Inflammatory macrophage treated with lipopolysaccharide for 4 hours (primary cell): ENCODE results near the gene RNF149.
"Not testable (repeated sequence)": the region's sequence is repeated elsewhere in the genome, so short reads cannot be mapped to it uniquely, and the experiment has no call there.

Experiments
- DNase-seq: peaks from one replicate; pipeline ENCODE4 v3.0.0-alpha.2; 2020

RNF149 gene

DNA sequence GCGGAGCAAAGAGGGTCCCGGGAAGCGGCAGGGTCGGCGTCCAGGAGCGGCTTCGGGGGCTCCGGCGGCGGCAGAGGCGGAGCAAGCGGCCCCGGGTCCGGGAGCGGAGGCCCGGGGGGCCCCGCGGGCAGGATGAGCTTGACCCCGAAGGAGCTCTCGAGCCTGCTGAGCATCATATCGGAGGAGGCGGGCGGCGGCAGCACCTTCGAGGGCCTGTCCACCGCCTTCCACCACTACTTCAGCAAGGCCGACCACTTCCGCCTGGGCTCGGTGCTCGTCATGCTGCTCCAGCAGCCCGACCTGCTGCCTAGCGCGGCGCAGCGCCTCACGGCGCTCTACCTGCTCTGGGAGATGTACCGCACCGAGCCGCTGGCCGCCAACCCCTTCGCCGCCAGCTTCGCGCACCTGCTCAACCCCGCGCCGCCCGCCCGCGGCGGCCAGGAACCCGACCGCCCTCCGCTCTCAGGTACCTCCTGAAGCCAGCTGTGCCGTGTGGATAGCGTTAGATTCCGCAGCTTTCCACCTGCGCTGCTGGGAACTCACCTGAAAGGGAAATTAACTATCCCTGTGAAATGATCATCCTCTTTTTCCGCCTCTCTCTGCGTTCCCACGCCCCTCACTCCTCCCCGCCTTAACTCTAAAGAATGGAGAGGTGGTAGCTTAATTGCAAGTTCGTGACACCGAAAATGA lies 55.3 kb downstream of the RNF149 start:
- peak; percentile 70 for DNase-seq

DNA sequence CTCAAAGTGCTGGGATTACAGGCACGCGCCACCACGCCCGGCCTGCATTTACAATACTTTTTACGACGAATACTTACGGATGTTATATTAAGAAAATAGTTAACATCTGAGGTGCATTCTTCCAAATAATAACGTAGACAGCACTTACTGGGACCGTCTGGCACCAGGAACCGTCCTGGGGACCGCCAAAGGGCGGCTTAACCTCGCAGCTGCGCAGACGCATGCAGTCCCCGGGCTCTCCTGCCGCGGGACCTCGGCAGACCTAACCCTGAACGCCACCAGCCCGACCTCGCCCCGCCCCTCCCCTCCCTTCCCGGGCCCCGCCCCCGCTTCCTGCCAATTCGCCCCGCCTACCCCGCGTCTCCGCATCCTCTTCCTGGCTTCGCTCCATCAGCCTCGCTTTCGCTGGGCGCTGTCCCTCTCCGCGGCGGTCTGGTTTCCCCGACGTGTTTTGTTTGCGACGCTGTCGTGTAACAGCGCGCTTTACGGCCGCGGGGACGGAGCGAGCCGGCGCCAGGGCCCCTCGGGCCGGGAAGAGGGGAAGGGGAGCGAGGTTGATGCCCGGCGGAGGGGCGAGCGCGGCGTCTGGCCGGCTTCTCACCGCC lies 56.0 kb downstream of the RNF149 start, which contains the start of gene CNOT11:
Gene CNOT11, plus strand, starts transcription at position 479 of the 605 bp plus-strand sequence. Its CDS starts 79 bp downstream, at position 558.
- peak; percentile 100 for DNase-seq

DNA sequence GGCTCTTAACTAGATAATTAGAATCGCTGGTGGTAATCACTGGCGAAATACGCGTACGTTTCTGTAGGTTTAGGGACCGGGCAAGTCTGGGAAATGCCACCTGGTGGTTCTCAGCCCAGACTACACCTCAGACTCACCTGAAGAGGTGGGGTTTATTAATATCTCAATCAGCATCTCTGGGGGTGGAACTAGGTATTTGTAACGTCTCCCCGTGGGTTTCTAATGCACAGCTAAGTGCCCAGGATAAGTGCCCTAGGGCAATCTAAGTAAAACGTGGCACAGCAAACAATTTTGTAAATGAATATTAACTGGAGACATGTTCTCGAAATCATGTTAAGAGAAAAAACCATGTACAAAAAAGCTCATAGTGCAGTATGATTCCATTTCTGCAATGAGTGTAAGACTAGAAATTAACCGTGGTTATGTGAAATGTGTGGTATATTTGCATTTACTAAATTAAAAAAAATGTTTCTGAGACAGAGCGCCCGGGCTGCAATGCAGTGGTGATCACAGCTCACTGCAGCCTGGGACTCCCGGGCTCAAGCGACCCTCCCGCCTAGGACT lies 56.6 kb downstream of the RNF149 start:
- DNase-seq = no peak

DNA sequence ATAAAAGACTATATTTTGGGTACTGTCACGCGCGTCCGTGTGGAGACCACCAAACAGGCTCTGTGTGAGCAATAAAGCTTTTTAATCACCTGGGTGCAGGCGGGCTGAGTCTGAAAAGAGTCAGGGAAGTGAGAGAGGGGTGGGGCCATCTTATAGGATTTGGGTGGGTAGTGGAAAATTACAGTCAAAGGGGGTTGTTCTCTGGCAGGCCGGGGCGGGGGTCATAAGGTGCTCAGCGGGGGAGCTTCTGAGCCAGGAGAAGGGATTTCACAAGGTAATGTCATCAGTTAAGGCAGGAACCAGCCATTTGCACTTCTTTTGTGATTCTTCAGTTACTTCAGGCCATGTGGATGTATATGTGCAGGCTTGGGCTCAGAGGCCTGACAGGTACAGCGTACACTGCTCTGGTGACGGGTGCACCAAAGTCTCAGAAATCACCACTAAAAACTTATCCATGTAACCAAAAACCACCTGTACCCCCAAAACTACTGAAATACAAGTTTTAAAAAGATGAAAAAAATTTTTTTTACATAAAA lies 57.2 kb downstream of the RNF149 start:
- DNase-seq = not testable (repeated sequence)

DNA sequence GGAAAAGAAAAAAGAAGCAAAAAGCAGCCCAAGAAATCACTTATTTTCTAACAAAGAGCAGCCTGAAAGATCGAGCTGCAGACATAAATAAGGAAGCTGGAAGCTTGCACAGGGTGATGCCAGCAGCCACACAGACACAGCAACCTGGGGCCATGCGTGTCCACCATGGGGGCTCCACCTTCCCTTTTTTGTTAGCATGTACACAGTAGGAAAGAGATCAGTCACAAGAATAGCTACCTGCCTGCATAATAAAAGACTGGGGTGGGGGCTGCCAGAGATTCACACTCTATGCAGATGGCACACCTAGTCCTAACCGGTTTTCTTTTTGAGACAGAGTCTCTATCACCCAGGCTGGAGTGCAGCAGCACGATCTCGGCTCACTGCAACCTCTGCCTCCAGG lies 58.7 kb downstream of the RNF149 start:
- DNase-seq = no peak

DNA sequence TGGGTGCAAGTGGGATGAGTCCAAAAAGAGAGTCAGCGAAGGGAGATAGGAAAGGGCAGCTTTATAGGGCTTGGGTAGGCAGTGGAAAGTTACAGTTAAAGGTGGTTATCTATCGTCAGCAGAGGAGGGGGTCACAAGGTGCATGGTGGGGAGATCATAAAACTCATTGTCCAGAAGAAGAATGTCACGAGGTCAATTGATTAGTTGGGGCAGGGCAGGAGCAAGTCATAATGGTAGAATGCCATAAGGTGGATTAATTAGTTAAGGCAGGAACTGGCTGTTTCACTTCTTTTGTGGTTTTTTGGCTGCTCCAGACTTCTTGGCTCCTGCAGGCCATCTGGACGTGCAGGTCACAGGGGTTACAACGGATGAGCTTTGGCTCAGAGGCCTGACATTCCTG lies 59.7 kb downstream of the RNF149 start:
- not testable (repeated sequence) for DNase-seq

DNA sequence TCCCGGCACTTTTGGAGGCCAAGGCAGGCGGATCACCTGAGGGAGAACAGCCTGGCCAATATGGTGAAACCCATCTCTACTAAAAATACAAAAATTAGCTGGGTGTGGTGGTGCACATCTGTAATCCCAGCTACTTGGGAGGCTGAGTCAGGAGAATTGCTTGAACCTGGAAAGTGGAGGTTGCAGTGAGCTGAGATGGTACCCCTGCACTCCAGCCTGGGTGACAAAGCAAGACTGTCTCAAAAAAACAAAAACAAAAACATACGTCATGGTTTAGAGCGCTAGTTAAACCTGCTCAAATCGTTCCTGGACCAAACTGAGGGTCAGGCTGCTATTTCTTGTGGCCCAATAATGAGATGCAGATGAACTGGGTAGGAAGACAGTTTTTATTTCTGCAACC lies 63.0 kb downstream of the RNF149 start:
- DNase-seq = not testable (repeated sequence)

DNA sequence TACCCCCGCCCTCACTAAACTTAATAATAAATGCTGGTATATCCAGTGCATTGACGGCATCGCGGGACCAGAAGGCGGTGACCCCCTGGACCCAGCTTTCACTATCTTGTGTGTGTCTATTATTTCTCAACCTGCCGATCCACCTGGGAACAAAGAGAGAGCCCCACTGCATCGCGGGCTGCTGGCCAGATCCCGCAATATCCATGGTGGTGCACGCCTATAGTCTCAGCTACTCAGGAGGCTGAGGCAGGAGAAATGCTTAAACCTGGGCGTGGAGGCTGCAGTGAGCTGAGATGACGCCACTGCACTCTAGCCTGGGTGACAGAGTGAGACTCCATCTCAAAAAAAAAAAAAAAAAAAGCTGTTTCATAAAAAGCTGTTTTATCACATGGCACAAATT lies 63.6 kb downstream of the RNF149 start:
- DNase-seq = not testable (repeated sequence)

DNA sequence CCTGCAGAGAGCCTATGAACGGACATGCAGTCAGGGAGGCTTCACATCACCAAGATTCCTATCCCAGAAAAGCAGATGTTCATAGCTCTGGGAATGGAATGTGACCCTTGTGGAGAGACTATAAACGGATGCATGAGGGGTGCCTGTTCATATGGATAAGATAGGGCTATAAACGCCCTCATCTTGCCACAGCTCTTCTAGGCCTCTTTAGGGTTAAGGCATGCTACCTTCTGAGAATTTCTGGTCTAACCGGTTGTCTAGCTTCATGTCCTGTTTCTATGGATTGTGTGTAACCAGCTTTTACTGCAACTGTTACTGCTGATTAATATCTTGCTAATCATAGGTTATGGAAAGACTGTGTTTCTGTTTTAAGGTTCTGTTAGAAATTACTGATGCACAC lies 64.1 kb downstream of the RNF149 start:
- DNase-seq = not testable (repeated sequence)

DNA sequence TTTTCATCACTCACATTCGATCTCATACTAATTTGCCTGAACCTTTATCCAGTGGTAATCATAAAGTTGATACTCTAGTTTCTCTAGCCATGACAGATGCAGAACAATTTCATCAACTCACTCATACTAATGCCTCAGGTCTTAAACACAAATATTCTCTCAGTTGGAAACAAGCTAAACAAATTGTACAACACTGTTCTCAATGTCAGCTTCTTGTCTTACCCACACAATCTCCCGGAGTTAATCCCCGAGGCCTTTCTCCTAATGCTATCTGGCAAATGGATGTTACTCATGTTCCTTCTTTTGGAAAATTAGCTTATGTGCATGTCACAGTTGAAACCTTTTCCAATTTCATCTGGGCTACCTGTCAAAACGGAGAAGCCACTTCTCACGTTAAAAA lies 67.3 kb downstream of the RNF149 start:
- no peak for DNase-seq

DNA sequence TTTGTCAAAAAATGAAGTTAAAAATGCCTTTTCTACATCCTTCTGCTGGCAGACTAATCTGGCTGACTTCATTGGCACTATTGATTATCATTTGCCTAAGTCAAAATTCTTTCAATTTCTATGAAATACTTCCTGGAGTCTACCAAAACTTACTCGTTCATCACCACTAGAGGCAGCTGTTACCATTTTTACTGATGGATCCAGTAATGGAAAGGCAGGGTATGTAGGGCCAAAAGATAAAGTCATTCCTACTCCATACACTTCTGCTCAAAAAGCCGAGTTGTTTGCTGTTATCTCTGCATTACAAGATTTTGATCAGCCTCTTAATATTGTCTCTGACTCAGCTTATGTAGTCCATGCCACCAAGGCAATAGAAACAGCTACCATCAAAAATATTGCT lies 67.8 kb downstream of the RNF149 start:
- peak; percentile 31 for DNase-seq

DNA sequence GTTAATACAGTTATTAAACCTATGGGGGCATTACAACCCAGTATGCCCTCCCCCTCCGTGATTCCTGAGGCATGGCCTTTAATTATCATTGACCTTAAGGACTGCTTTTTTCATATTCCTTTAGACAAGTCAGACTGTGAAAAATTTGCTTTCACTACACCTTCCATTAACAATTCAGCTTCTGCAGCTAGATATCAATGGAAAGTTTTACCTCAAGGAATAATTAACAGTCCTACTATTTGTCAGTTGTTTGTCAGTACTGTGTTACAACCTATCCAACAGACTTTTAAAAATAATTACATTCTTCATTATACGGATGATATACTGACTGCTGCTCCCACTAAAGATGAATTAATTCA lies 68.8 kb downstream of the RNF149 start:
- DNase-seq = not testable (repeated sequence)

DNA sequence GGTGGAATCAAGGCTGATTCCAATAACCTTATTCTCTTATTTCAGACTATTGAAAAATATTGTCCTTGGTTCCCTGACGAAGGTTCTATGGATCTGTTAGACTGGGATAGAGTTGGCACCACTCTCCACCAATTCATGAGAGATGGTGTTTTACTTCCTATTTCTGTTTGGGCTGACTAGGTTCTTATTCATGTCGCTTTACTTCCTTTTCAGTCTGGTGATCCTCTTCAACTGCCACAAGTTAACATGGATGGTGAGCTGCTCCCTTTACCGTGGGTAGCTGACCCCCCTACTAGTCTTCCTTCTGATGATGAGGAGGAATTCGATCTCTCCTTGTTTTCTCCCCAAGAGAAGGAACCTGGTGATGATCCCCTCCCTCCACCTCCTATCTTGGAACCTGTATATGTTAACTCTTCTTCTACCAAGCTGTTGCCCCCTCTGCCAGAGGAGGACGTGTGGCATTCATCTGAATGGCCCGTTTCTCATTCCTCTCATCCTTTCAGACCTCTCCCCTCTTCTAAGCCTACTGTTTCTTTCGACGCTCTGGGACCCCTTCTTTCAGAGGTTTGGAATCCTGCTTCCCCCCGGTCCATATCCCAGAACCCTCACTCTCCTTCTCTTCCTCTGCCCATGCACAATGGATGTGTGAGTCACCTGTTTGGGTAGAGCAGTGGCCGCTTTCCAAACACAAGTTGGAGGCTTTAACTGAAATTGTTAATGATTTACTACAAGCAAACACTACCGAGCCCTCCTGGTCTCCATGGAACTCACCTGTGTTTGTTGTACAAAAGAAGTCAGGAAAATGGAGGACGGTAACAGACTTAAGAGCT lies 69.4 kb downstream of the RNF149 start:
- DNase-seq = peak; percentile 49

DNA sequence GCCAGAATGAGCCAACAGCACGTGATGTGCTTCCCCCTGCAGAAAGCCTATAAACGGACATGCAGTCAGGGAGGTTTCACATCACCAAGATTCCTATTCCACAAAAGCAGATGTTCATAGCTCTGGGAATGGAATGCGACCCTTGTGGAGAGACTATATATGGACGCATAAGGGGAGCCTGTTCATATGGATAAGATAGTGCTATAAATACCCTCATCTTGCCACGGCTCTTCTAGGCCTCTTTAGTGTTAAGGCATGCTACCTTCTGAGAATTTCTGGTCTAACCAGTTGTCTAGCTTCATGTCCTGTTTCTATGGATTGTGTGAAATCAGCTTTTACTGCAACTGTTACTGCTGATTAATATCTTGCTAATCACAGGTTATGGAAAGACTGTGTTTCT lies 70.6 kb downstream of the RNF149 start:
- DNase-seq = not testable (repeated sequence)

DNA sequence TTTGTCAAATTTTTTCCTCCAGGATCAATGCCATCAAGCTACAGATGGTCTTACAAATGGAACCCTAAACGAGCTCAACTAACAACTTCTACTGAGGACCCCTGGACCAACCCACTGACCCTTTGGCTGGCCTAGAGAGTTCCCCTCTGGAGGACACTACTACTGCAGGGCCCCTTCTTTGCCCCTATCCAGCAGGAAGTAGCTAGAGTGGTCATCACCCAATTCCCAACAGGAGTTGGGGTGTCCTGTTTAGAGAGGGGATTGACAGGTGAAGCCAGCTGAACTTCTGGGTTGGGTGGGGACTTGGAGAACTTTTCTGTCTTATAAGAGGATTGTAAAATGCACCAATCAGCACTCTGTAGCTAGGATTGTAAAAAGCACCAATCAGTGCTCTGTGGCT lies 72.5 kb downstream of the RNF149 start:
- not testable (repeated sequence) for DNase-seq

DNA sequence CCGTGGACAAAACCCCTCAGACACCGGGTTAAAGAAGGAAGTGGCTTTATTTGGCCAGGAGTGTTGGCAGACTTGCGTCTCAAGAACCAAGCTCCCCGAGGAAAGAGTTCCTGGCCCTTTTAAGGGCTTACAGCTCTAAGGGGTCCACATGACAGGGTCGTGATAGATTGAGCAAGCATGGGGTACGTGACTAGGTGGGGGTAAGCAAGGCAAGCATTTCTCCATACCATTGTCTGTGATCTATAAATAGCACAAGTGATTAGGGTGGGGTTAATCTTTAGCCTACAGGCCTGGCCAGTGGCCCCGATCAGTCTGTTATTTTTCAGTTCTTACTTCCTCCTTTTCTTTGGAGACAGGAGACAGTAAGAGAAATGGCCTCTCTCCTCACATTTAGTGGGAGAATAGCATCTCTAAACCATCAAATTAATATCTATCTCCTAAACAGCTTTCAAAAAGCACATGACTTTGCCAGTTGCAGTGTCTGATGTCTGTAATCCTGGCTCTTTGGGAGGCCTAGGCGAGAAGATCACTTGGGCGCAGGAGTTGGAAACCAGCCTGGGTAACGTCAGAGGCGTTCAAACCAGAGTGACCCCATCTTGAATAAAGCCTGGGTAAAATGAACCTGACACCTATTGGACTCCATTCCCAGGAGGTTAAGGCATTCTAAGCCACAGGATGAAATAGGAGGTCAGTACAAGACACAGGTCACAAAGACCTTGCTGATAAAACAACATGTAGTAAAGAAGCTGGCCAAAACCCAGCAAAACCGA lies 74.1 kb downstream of the RNF149 start:
- DNase-seq = no peak

DNA sequence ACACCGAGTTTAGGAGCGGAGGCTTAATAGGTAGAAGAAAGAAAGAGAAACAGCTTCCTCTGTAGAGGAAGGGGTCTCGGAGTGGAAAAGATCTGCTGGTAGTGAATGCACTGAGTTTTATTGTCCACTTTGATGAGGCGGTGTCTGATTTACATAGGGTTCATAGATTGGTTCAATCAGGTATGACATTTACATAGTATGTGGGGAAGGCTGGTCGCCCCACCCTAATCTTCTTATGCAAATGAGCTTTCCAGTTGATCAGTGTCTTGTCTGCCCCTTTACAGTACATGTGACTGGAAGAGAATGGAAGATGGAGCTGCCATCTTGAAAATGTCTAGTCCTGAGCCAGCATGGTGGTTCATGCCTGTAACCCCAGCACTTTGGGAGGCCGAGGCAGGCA lies 75.7 kb downstream of the RNF149 start:
- no peak for DNase-seq

DNA sequence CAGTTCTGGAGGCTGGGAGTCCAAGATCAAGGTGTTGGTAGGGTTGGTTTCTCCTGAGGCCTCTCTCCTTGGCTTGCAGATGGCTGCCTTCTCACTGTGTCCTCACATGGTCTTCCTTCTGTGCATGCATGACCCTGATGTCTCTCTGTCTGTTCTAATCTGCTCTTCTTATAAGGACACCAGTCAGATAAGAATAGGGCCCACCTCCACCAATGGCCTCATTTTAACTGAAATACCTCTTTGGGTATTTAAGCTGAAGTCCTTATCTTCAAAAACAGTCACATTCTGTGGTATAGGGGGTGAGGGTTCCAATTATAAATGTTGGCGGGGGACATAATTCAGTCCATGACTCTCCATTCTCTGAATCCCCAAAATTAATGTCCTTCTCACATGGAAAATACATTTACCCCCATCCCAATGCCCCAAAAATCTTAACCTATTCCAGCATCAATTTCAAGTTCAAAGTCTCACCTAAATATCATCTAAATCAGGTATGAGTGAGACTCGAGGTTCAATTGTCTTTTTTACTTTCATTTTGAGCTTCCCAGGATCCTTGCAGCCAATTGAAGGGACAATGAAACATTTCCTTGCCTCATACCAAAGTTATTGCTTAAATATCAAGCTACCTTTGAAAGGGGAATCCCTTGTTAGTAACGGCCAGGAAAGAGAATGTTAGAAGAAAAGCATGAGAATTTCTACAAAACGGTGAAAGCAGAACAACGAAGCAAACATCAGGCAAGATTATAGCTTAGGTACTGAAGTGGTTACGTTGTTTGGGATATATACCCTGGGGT lies 76.4 kb downstream of the RNF149 start:
- no peak for DNase-seq

DNA sequence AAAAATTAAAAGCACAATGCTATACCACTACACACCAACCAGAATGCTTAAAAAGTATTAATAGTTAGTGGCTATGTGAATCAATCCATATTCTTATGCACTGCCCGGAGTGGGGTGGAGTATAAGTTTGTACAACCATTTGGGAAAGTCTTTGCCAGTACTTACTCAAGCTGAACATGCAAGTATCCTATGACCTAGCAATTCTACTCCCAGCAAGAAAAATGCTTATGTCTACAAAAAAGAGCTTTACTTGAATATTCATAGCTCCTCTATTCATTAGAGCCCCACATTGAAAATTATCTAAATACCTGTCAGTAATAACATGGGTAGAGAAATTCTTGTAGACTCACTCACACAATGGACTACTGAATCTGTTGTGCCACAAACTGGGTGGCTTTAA lies 77.3 kb downstream of the RNF149 start:
- DNase-seq = no peak

DNA sequence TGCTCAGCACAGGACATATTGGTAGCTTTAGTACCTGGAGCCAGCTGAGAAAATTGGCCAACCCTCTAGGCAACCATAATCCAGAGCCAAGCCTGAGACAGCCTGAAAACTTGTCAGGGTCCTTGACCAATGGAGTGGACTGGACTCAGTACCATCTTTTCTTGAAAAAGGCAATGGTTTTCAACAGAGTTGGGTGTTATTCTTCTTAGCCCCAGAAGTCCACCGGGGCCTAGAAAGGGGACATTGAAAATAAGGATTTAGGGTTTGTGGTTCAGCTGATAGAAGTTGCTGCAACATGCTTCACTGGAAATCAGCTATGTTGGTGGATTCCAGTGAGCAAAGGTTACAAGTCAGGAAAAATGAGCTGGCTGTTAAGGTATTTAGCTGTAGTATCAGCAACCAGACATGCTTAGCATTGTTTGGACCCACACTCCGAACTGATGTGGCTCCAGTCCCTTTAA lies 77.9 kb downstream of the RNF149 start:
- no peak for DNase-seq
